ENCODE results near the gene RSRP1.
A peak's percentile ranks its signal among the peaks of the same experiment; 100 is the strongest.
"Not testable (repeated sequence)": the region's sequence is repeated elsewhere in the genome, so short reads cannot be mapped to it uniquely, and the experiment has no call there.

The RSRP1 gene

GRCh38 chr1:25256578-25256965, 9.3 kb upstream of the RSRP1 start:
- DNase-seq (ENCODE audit: low read depth) = no peak

DNA sequence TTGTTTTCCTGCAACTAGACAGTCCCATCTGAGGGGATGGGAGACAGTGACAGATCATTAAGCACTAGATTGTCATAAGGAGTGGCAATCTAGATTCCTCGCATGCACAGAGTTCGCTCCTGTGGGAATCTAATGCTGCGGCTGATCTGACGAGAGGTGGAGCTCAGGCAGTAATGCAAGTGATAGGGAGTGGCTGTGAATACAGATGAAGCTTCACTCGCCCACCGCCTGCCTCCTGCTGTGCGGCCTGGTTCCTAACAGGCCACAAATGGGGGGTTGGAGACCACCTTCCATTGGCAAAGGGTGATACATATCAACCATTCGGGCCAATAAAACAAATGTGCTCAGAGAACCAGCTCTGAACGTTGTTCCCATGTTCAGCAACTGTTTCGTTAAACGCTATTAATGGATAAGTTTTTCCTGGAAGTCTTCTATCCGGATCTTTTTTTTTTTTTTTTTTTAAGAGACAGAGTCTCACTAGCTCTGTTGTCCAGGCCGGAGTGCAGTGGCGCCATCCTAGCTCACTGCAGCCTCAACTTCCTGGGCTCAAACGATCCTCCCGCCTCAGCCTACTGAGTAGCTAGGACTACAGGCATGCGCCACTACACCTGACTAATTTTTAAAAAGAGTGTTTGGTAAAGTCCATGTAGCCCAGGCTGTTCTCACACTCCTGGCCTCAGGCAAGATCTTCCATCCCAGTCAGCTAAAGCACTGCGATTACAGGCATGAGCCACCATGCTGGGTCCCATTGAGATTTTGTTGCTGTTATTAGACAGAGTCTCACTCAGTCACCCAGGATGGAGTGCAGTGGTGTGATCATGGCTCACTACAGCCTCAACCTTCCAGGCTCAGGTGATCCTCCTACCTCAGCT, 8.7 kb upstream of the RSRP1 start:
- DNase-seq (ENCODE audit: low read depth) = no peak

- DNase-seq (ENCODE audit: low read depth) = no peak
Observed at GRCh38 chr1:25253911-25254310, 6.7 kb upstream of the RSRP1 start.

- DNase-seq (ENCODE audit: low read depth) = no peak
Observed at GRCh38 chr1:25247829-25248754, 838 bp upstream of the RSRP1 start.

GRCh38 chr1:25246600-25247023, 642 bp downstream of the RSRP1 start:
- DNase-seq (ENCODE audit: low read depth) = no peak

- no peak for DNase-seq (ENCODE audit: low read depth)
Observed at GRCh38 chr1:25245809-25246599, 1.2 kb downstream of the RSRP1 start.

- DNase-seq (ENCODE audit: low read depth) = no peak
Observed at GRCh38 chr1:25245393-25245792, 1.9 kb downstream of the RSRP1 start.

- no peak for DNase-seq (ENCODE audit: low read depth)
Observed at GRCh38 chr1:25243907-25244306, 3.3 kb downstream of the RSRP1 start.

- DNase-seq (ENCODE audit: low read depth) = peak; percentile 86
Observed at GRCh38 chr1:25239681-25240541, 7.3 kb downstream of the RSRP1 start.

GRCh38 chr1:25238046-25238445, 9.2 kb downstream of the RSRP1 start:
- DNase-seq (ENCODE audit: low read depth) = no peak

DNA sequence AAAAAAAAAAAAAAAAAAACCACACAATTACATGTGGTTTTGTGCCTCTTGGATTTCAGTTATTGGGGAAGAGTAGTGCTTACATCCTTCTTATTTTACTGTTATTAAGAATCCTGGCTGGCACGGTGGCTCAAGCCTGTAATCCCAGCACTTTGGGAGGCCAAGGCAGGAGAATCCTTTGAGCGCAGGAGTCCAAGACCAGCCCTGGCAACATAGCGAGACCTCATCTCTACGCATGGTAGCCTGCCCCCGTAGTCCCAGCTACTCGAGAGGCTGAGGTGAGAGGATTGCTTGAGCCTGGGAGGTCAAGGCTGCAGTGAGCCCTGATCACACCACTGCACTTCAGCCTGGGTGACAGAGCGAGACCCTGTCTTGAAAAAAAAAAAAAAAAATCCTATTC, 11.0 kb downstream of the RSRP1 start:
- DNase-seq (ENCODE audit: low read depth) = not testable (repeated sequence)

GRCh38 chr1:25235411-25235810, 11.8 kb downstream of the RSRP1 start:
- not testable (repeated sequence) for DNase-seq (ENCODE audit: low read depth)

GRCh38 chr1:25232866-25233784, 14.1 kb downstream of the RSRP1 start:
- peak; percentile 29 for DNase-seq (ENCODE audit: low read depth)

DNA sequence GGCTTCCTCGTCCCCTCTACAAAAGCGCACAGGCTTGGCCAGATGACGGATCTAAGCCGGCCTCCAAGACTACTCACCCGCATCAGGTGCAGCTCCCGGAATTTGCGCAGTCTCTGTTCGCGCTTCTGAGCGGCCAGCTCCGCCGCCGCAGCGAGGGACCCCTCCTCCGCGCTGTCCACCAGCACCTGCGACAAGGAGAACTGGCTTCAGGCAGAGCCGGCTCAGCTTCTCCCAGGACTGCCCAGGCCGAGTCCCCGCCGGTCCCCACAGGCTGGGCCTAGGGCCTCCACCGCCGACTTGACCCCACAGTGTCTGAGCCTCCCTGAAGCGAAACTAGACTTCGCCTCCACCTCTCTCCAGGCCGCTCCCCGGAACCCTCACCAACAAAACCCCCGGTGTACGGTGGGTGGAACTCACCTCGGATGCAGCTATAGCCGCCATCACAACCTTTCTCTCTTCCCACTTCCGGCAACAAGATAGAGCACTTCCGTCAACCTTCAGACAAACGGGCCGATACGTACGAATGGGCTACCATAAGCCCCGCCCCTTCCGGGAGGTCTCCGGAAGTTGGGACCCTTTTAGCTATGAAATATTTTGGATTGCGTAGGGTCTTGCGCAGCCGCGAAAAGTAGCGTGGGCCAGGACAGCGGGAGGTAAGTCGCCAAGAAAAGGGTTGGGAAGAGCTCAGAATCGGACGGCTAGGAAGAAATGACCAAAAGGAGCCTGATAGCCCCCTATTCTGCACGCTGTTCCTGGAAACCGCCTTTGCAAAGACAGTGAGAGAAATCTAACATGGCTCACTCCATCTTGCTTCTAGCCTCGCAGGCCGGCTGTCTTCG, 15.0 kb downstream of the RSRP1 start, which contains the start of gene SYF2:
TSS of gene SYF2 (minus strand) at position 476 of the 839 bp plus-strand sequence. CDS start at position 441, 35 bp downstream.
- DNase-seq (ENCODE audit: low read depth) = peak; percentile 89

DNA sequence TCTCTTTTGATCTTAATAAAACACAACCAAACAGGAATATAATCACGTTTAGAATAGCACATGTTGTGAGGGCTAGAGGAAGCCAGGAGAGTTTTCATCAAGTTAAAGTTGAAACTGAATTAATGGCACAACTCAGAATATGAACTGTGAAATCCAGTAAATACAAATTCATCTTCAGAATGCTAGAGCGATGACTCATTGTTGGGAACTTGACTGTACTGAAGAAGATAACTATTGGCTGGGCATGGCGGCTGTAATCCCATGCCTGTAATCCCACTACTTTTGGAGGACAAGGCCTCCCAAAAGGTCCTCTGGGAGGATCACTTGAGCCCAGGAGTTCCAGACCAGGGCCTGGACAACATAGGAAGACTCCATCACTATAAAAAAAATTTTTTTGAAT, 23.8 kb downstream of the RSRP1 start:
- no peak for DNase-seq (ENCODE audit: low read depth)

DNA sequence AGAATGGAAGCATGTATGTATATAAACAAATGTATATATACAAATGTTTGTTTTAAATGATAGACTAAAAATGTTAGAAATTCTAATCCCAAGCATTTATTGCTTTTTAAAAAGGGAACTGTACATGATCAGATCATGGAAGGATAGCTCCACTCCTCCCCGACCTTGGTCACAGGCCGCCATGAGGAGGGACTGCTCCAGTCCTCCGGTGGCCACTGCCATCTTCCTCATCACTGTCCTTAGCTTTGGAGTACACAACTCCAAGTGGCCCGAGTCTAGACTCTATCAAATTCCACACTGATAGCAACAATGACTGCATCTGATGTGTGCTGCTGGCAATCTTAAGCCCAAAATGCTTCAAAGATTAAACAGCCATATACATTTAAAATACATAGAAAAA, 24.6 kb downstream of the RSRP1 start:
- DNase-seq (ENCODE audit: low read depth) = no peak

DNA sequence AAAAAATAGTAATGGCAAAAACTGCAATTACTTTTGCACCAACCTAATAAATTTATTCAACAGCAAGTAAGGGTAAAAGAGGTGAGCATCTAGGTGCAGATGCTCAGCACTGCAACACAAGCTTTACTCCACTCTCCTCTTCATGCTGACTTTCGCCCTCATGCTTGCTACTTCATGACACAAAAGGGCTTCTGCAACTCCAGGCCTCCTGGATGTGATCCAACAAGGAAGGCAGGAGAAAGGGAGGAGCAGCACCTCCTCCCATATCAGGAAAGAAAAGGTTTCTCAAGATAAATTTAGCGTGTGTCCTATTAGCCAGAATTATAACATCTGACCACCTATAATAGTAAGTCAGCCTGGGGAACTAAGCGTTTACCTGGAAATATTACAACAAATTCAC, 26.6 kb downstream of the RSRP1 start:
- no peak for DNase-seq (ENCODE audit: low read depth)

DNA sequence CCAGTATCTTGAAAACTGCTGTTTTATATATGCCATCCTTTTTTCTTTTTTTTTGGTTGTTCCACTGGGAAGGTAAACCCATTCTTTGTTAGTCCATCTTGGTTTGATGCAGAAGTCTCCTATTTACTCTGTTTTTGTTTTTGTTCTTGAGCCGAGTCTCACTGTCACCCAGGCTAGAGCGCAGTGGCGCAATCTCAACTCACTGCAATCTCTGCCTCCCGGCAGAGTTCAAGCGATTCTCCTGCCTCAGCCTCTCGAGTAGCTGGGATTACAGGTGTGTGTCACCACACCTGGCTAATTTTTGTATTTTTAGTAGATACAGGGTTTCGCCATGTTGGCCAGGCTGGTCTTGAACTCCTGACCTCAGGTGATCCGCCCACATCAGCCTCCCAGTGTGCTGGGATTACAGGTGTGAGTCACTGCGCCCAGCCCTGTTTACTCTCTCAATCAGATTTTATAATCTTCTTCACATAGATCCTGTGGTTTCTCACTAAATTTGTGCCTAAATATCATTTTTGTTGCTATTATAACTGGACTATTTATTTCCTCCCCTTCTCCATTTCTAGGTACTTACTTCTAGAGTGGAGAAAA, 27.5 kb downstream of the RSRP1 start:
- DNase-seq (ENCODE audit: low read depth) = no peak
